ENCODE measurements around the gene SMKR1. TPM values are rescaled to one million over a fixed set of nuclear protein-coding genes. Genes with fewer than 3 reads are reported as not detected.
"Not testable (repeated sequence)": the region's sequence is repeated elsewhere in the genome, so short reads cannot be mapped to it uniquely, and the experiment has no call there.

Gene SMKR1
- total and polyA plus RNA-seq, 10 donors = 0.91 to 2.2 (median 1.4) TPM; not detected in 5

DNA sequence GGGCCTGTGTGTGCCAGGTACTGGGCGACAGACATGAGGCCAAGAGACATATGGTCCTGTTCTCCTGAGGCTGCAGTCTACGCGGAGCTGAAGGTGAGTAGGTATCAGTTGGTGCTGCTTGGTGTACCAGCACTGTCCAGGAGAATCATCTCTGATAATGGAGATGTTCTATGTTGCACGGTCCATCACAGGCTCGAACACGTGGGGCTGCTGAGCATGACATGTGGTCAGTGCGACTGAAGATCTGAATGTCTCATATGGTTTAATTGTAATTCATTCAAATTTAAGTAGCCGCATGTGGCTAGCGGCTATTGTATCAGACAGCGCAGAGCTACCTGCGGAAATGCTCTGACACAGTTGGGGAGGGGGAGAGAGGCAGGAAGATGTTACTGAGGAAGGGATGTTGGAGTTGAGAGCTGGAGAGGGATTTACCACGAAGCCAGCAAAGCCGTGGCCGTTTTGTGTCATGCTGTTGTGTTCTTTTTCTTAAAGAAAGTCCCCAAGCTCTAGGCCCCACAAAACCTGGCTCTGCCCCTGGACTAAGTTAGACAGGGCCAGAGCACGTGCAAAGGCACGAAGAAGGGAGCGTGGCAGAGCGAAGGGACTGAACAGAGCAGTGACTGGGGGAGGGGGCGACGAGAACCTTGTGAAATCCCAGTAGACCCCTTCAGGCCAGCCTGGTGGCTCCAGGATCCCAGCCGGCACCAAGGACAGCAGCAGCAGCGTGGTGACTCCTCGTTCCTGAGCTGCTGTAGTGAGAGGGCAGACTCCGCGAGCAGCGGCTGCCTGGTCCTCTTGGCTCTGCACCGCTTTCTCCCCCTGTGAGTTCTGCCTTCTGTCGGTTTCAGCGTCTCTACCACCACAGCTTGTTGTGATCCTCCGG is 20.0 kb downstream of the SMKR1 start:
- H3K4me1 ChIP-seq = no peaks in the 10 kb centered on the region
- no peak overlapping the region for H3K4me3 ChIP-seq
- H3K27ac ChIP-seq = no peak overlapping the region
- DNase-seq = peak; percentile 49
- no peaks in the 10 kb centered on the region for H3K36me3 ChIP-seq
- no peak for TF ChIP-seq POLR2A (IDR thresholded peaks at IDR 0.05)
- no peak for TF ChIP-seq POLR2AphosphoS5 (IDR thresholded peaks at IDR 0.05)
- 51 to 61% (median 58%) methylated on average over 29 to 30 of the region's 30 CpGs for WGBS, 5 donors
- no peaks in the 10 kb centered on the region for H3K9me3 ChIP-seq
- intact Hi-C loops (cut with DNase I; ENCODE audit: low total_unique reads) = no loop called here
- H3K27me3 ChIP-seq (replicated peaks in 1 of 7) = peaks cover 0 to 36% (median 0%) of the 10 kb centered on the region in 7 donors

DNA sequence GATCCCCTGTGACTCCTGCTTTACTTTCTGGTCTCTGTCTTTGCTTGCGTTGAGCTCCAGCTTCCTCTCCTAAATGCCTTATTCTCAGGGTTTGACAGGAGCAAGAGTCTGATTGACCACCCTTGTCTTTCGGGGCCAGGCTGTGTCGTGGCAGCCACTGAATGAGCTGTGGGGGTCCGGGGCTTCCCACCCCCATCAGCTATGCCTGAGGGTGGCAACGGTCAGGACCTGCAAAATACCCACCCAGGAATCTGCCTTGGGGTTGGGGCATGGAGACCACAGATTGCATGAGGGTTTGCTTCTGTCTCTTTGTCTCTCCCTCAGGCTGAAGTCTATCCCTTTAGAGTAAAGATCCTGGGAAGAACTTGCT is 20.6 kb downstream of the SMKR1 start:
- TF ChIP-seq POLR2A (IDR thresholded peaks at IDR 0.05) = no peak
- intact Hi-C loops (cut with DNase I; ENCODE audit: low total_unique reads) = no loop called here
- DNase-seq = peak; percentile 63
- Histone ChIP-seq H3K27ac (no peak overlapping the region), H3K27me3 (replicated peaks in 1 of 7) (peaks cover 0 to 36% (median 0%) of the 10 kb centered on the region in 7 donors), H3K4me3 (no peak overlapping the region), H3K9me3 (no peaks in the 10 kb centered on the region), H3K36me3 (no peaks in the 10 kb centered on the region), H3K4me1 (no peaks in the 10 kb centered on the region)
- WGBS, 5 donors = 56 to 72% (median 61%) methylated on average over 5 of the region's 5 CpGs

DNA sequence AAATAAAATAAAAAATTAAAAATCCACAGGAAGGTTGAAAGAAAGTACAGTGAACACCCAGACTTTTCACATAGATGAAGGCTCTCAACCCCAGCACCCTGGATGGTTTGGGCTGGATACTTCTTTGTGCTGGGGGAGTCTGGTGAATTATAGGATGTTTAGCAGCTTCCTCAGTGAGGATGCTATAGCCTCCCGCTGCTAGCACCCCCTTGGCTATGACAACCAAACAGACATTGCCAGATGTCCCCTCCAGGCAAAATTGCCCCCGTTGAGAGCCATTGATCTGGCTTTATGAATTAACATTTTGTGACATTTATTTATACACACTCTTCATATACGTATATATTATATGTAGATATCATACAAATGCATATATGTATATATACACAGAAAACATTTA is 21.6 kb downstream of the SMKR1 start:
- H3K27me3 ChIP-seq (replicated peaks in 1 of 7) = peaks cover 0 to 36% (median 0%) of the 10 kb centered on the region in 7 donors
- DNase-seq = peak; percentile 4
- H3K4me1 ChIP-seq = no peaks in the 10 kb centered on the region
- WGBS, 5 donors = 82 to 91% (median 89%) methylated on average over 3 of the region's 3 CpGs
- TF ChIP-seq POLR2A (IDR thresholded peaks at IDR 0.05) = no peak
- TF ChIP-seq POLR2AphosphoS5 (IDR thresholded peaks at IDR 0.05) = no peak
- TF ChIP-seq, protein P1, sequence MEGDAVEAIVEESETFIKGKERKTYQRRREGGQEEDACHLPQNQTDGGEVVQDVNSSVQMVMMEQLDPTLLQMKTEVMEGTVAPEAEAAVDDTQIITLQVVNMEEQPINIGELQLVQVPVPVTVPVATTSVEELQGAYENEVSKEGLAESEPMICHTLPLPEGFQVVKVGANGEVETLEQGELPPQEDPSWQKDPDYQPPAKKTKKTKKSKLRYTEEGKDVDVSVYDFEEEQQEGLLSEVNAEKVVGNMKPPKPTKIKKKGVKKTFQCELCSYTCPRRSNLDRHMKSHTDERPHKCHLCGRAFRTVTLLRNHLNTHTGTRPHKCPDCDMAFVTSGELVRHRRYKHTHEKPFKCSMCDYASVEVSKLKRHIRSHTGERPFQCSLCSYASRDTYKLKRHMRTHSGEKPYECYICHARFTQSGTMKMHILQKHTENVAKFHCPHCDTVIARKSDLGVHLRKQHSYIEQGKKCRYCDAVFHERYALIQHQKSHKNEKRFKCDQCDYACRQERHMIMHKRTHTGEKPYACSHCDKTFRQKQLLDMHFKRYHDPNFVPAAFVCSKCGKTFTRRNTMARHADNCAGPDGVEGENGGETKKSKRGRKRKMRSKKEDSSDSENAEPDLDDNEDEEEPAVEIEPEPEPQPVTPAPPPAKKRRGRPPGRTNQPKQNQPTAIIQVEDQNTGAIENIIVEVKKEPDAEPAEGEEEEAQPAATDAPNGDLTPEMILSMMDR (IDR thresholded peaks at IDR 0.05 in 8 of 11, conservative IDR thresholded peaks at IDR 0.05 in 3 of 11) = no peak
- no peaks in the 10 kb centered on the region for H3K9me3 ChIP-seq
- intact Hi-C loops (cut with DNase I; ENCODE audit: low total_unique reads) = no loop called here
- H3K4me3 ChIP-seq = no peak overlapping the region
- no peaks in the 10 kb centered on the region for H3K36me3 ChIP-seq
- no peak overlapping the region for H3K27ac ChIP-seq

DNA sequence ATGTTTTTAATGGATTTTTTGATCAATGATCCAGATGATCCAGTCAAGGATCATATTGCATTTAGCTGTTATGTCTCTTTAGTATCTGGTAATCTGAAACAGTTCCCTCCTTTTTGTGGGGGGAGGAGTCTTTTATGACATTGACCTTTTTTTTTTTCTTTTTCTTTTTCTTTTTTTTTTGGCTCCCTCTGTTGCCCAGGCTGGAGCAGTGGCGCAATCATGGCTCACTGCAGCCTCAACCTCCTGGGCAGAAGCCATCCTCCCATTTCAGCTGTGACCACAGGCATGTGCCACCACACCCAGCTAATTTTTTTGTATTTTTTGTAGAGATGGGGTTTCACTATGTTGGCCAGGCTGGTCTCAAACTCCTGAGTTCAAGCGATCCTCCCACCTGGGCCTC is 22.1 kb downstream of the SMKR1 start:
- H3K4me1 ChIP-seq; intact Hi-C loops (cut with DNase I; ENCODE audit: low total_unique reads); H3K4me3 ChIP-seq; H3K36me3 ChIP-seq; H3K27ac ChIP-seq; H3K9me3 ChIP-seq: not testable (repeated sequence)
- WGBS, 5 donors = 68 to 89% (median 78%) methylated on average over 2 of the region's 2 CpGs
- DNase-seq = peak; percentile 17
- peaks cover 0 to 36% (median 0%) of the 10 kb centered on the region in 7 donors for H3K27me3 ChIP-seq (replicated peaks in 1 of 7)

DNA sequence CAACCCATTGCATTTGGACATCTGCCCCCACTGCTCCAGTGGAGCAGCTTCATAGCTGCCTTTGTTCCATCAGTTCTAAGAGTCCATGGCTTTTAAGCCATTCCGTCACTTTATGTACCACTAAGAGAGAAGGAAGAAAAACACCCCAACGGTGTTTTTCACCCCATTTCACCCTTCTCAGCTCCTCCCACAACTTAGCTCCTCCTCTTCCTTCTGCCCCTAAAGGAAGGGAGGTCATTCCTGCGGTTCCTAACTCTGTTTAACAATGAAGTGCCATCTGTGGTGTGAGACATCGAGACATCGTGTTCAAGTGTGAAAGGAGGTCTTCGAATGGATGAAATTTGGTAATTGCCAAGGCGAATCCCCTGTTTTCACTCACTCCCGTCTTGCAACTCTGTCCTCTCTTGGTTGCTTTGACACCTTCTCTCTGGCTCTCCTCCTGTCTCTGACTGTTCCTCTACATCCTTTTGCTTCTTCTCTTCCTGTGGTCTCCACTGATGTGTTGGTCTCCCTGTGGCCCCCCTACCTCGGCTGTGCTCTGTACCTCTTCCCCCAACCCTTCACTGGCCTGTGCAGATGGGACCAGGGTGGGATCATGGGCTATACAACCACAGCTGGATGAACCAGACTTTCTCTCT is 23.0 kb downstream of the SMKR1 start:
- peaks cover 0 to 34% (median 0%) of the 10 kb centered on the region in 7 donors for H3K27me3 ChIP-seq (replicated peaks in 1 of 7)
- H3K4me1 ChIP-seq = no peaks in the 10 kb centered on the region
- 62 to 83% (median 73%) methylated on average over 9 of the region's 9 CpGs for WGBS, 5 donors
- H3K9me3 ChIP-seq = no peaks in the 10 kb centered on the region
- peak; percentile 28 for DNase-seq
- TF ChIP-seq, protein P1 (IDR thresholded peaks at IDR 0.05 in 8 of 11, conservative IDR thresholded peaks at IDR 0.05 in 3 of 11) = no peak
- TF ChIP-seq POLR2AphosphoS5 (IDR thresholded peaks at IDR 0.05) = no peak
- H3K4me3 ChIP-seq = no peak overlapping the region
- H3K36me3 ChIP-seq = no peaks in the 10 kb centered on the region
- intact Hi-C loops (cut with DNase I; ENCODE audit: low total_unique reads) = no loop called here
- H3K27ac ChIP-seq = no peak overlapping the region

All from spleen (tissue), 11 donors.